Right lobe of liver (tissue), 4 donors: ENCODE data around the gene TCAIM.

Source experiments
- CTCF ChIP-seq, 4 donors: fragments of 200-600 bp in 3 of 4; fragments of 450-650 bp in 1 of 4; IDR thresholded peaks; one replicate each; pipeline versions ENCODE4 v1.5.1 to v1.8.0; 2016 to 2022; ENCODE audit warnings: antibody characterized with exemption in 4 of 4, mild to moderate bottlenecking in 2 of 4
- POLR2A ChIP-seq: fragments of 450-650 bp; IDR thresholded peaks from one replicate; pipeline ENCODE4 v1.6.1; 2017; ENCODE audit warnings: antibody characterized with exemption, mild to moderate bottlenecking
- donor health status: DM: no; HTN: no; CAD: no.
- donor health status: DM: no; HTN: no; CAD: no.
- donor health status: DM: no; HTN: yes; CAD: no.

- TF ChIP-seq CTCF (IDR thresholded peaks at IDR 0.05) (no peak), POLR2A (no peak)
Measured at GRCh38 chr3:44321335-44321734, 17.2 kb upstream of the TCAIM start.
